GM06990 (cell line): ENCODE results near the gene PHKG2.

Experiments
- DNase-seq: peaks from one replicate; pipeline ENCODE4 v3.0.0-alpha.2; 2011; ENCODE audit not compliant: insufficient read length; ENCODE audit errors: extremely low read depth
- H3K27me3 ChIP-seq: replicated peaks from 2 replicates; pipeline ENCODE4 v1.6.0; 2011; ENCODE audit warnings: low read length; ENCODE audit not compliant: control insufficient read depth, insufficient read depth
- H3K36me3 ChIP-seq: 2 replicates; pipeline ENCODE4 v1.5.1; 2011; ENCODE audit warnings: low read length; ENCODE audit not compliant: control insufficient read depth, insufficient read depth
- H3K4me3 ChIP-seq: replicated peaks from 2 replicates; pipeline ENCODE4 v1.5.1; 2011; ENCODE audit warnings: low read depth, mild to moderate bottlenecking, control low read depth, low read length
- CTCF ChIP-seq: IDR thresholded peaks from 2 replicates; pipeline ENCODE4 v1.5.1; 2011; ENCODE audit warnings: low read length, control low read depth, mild to moderate bottlenecking, inconsistent platforms; ENCODE audit not compliant: insufficient read depth, poor library complexity, severe bottlenecking

The PHKG2 gene

GRCh38 chr16:30777591-30778297 lies 29.5 kb downstream of the PHKG2 start:
- no peak for DNase-seq
- H3K36me3 ChIP-seq = peaks cover 13% of the 10 kb centered on the region
- H3K4me3 ChIP-seq = no peak overlapping the region
- no peak for TF ChIP-seq CTCF
- H3K27me3 ChIP-seq = no peaks in the 10 kb centered on the region

DNA sequence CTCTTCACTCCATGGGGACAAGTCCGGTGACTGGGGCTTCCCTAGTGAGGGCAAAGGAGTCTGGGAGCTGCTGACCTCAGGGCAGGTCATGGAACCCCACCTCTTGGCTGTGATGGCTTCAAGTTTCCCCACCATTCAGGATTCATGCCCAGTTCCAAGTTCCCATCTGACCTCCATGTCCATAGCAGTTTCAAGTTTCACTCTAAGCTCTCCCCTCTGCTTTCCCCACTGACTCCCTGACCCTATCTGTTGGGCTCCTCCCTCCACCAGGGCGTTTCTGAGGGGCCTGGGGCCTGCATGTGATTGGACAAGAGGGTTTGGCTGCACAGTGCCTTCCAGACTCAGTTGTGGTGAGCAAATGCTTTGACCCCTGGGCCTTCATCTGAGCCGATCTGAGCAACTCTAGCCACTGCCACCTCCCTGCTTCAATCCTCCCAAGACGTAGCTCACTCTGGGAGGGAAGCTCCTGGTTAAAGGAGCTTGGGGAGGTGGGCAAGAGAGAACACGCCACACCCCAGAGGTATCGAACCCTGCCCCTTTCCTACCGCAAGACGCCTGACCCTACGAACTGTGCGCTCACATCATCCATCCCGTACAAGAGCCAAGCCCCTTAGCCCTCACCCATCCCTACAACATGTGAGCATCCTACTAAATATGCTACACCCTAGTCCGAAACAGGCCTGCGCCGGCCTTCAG lies 30.5 kb downstream of the PHKG2 start:
- DNase-seq = no peak
- H3K36me3 ChIP-seq = peaks cover 4% of the 10 kb centered on the region

DNA sequence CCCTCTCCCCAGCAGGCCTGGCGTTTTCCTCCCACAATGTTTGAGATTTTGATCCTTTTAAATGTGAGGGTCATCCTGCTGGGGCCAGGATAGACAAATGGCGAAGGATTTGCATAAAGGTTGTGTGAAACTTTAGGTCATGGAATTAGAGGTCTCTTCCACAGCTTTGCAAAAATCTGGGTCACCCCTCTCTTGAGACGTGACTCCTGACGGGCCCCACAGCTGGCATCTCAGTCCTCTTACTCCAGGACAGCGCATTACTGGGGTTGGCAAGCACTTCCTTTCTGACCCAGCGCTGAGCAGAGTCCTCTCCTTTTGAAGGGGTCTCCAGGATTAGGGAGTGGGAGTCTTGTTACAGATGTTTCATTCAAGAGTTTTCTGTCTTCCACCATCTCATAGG lies 31.4 kb downstream of the PHKG2 start:
- H3K4me3 ChIP-seq = no peak overlapping the region
- DNase-seq = no peak
- H3K27me3 ChIP-seq = no peaks in the 10 kb centered on the region
- no peak for TF ChIP-seq CTCF
- no peaks in the 10 kb centered on the region; the same call in 1 of the 2 replicates for H3K36me3 ChIP-seq

More for the DNA sequence above, 30.5 kb downstream of the PHKG2 start:
- no peak for TF ChIP-seq CTCF
- Histone ChIP-seq H3K27me3 (no peaks in the 10 kb centered on the region), H3K4me3 (no peak overlapping the region)

GRCh38 chr16:30780021-30780420 lies 31.8 kb downstream of the PHKG2 start:
- no peak for TF ChIP-seq CTCF
- H3K27me3 ChIP-seq = no peaks in the 10 kb centered on the region
- no peaks in the 10 kb centered on the region; the same call in 1 of the 2 replicates for H3K36me3 ChIP-seq

GRCh38 chr16:30780549-30780948 lies 32.3 kb downstream of the PHKG2 start:
- H3K27me3 ChIP-seq = no peaks in the 10 kb centered on the region
- H3K4me3 ChIP-seq = no peak overlapping the region
- no peak for TF ChIP-seq CTCF
- no peak for DNase-seq
- H3K36me3 ChIP-seq = no peaks in the 10 kb centered on the region

More at GRCh38 chr16:30780021-30780420, 31.8 kb downstream of the PHKG2 start:
- no peak for DNase-seq
- no peak overlapping the region for H3K4me3 ChIP-seq
